Spinal cord (tissue), 10 donors: ENCODE results near the gene TAS2R19. TPM values are rescaled to one million over a fixed set of nuclear protein-coding genes. Genes with fewer than 3 reads are reported as not detected.
"Not testable (repeated sequence)": the region's sequence is repeated elsewhere in the genome, so short reads cannot be mapped to it uniquely, and the experiment has no call there.

Experiments
- DNase-seq, 6 donors: peaks; one replicate each; pipeline versions ENCODE4 v3.0.0 to v3.0.0-alpha.2; 2013 to 2015; ENCODE audit warnings: low spot score in 6 of 6, low read depth in 4 of 6
- H3K27ac ChIP-seq: one replicate; pipeline ENCODE4 v1.5.1; 2013; ENCODE audit warnings: low read depth, low read length, control low read depth
- H3K27me3 ChIP-seq: one replicate; pipeline ENCODE4 v1.6.1; 2013; ENCODE audit warnings: low read length; ENCODE audit not compliant: control insufficient read depth, insufficient read depth
- H3K36me3 ChIP-seq: one replicate; pipeline ENCODE4 v1.6.1; 2013; ENCODE audit warnings: low read length; ENCODE audit not compliant: control insufficient read depth, insufficient read depth
- H3K4me1 ChIP-seq: one replicate; pipeline ENCODE4 v1.6.1; 2013; ENCODE audit warnings: low read length; ENCODE audit not compliant: control insufficient read depth, insufficient read depth
- H3K4me3 ChIP-seq: one replicate; pipeline ENCODE4 v1.5.1; 2013; ENCODE audit warnings: low read depth, low read length, control low read depth
- H3K9me3 ChIP-seq: one replicate; pipeline ENCODE4 v1.6.1; 2013; ENCODE audit warnings: low read length; ENCODE audit not compliant: control insufficient read depth, insufficient read depth
- WGBS: methylation state at CpG from one replicate; pipeline ENCODE4 v1.1.5; 2013; ENCODE audit warnings: missing lambda C conversion rate; ENCODE audit not compliant: insufficient coverage; 5-methylcytosine and 5-hydroxymethylcytosine counted together
- polyA plus RNA-seq, 2 donors: library from polyadenylated mRNA; unstranded; fragments of 120-200 nt; gene quantifications; one replicate each; pipeline ENCODE4 v1.2.1, GENCODE V29; 2013; ENCODE audit not compliant: insufficient read length in 2 of 2
- total RNA-seq, 2 donors: library from RNA; depleted of rRNA in 1 of 2; stranded (reverse); fragments of 120-200 nt in 1 of 2; fragments of >200 nt in 1 of 2; gene quantifications; one replicate each; pipeline versions ENCODE4 v1.2.3 to v1.2.4, GENCODE V29; 2013 to 2014
- donor health status: healthy.

TAS2R19 gene
- total and polyA plus RNA-seq, 4 donors = 1.4 to 15.9 (median 4.3) TPM

DNA sequence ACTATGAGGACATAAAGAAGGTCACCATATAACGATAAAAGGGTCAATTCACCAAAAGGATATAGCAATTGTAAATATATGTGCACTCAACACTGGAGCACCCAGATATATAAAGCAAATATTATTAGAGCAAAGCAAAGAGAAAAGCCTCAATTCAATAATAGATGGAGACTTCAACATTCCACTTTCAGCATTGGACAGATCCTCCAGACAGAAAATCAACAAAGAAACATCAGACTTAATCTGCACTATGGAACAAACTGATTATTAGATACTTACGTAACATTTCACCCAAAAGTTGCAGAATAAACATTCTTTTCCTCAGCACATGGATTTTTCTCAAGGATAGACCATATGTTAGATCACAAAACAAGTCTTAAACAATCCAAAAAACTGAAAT is 18.9 kb upstream of the TAS2R19 start:
- not testable (repeated sequence) for H3K4me1 ChIP-seq, H3K9me3 ChIP-seq, H3K36me3 ChIP-seq, H3K27me3 ChIP-seq, H3K4me3 ChIP-seq, H3K27ac ChIP-seq, DNase-seq
- 100% methylated on average over 1 of the region's 2 CpGs for WGBS

DNA sequence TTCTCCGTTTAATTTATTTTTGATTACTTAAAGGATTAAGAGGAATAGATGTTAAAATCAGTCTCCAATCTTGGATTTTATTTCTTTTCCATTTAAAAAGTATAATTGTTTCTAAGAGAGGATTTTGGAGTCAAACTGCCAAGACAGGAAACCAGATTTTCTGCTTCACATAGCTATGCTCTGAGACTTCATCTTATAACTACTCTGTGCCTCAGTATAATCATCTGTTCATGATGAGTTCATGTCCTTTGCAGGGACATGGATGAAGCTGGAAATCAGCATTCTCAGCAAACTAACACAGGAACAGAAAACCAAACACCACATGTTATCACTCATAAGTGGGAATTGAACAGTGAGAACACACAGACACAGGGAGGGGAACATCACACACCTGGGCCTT is 17.7 kb upstream of the TAS2R19 start:
- H3K4me3 ChIP-seq = no peak overlapping the region
- no peak for DNase-seq
- no peaks in the 10 kb centered on the region for H3K4me1 ChIP-seq
- no peak overlapping the region for H3K27ac ChIP-seq
- no CpG with 5 or more reads among the region's 1 CpG for WGBS
- no peaks in the 10 kb centered on the region for H3K36me3 ChIP-seq
- H3K27me3 ChIP-seq = no peaks in the 10 kb centered on the region
- H3K9me3 ChIP-seq = no peaks in the 10 kb centered on the region

- H3K4me1 ChIP-seq = no peaks in the 10 kb centered on the region
- H3K27ac ChIP-seq = no peak overlapping the region
- DNase-seq = no peak
- no CpG with 5 or more reads among the region's 3 CpGs for WGBS
- no peaks in the 10 kb centered on the region for H3K9me3 ChIP-seq
- no peaks in the 10 kb centered on the region for H3K36me3 ChIP-seq
- H3K4me3 ChIP-seq = no peak overlapping the region
- no peaks in the 10 kb centered on the region for H3K27me3 ChIP-seq
These were observed 16.8 kb upstream of the TAS2R19 start for GRCh38 chr12:11039171-11039570.

GRCh38 chr12:11033959-11034358 is 11.5 kb upstream of the TAS2R19 start:
- H3K36me3 ChIP-seq, H3K4me3 ChIP-seq, H3K9me3 ChIP-seq, H3K27me3 ChIP-seq, H3K4me1 ChIP-seq, H3K27ac ChIP-seq, DNase-seq: not testable (repeated sequence)
- WGBS = no CpG with 5 or more reads among the region's 3 CpGs

DNA sequence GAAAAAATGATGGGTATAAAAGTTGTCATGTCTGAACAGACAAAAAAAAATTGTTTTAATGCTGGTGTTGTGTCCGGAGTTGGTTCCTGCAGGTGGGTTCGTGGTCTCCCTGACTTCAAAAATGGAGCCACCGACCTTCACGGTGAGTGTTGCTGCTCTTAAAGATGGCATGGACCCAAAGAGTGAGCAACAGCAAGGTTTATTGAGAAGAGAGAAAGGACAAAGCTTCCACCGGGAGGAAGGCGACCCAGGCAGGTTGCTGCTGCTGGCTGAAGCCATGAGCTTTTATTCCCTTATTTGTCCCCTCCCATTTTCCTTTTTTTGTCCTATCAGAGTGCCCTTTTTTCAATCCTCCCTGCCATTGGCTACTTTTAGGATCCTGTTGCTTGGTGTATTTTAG is 8.9 kb upstream of the TAS2R19 start, which contains the start of gene TAS2R31:
TSS of gene TAS2R31 (minus strand) at position 101 of the 400 bp plus-strand sequence. CDS start at position 29, 72 bp downstream.
- DNase-seq = no peak
- Histone ChIP-seq H3K4me1 (no peaks in the 10 kb centered on the region), H3K4me3 (no peak within 1 kb of the TSS), H3K27me3 (no peaks in the 10 kb centered on the region), H3K27ac (no peak within 1 kb of the TSS), H3K36me3 (peaks cover 3% of the 10 kb centered on the region), H3K9me3 (no peaks in the 10 kb centered on the region)
- 95% methylated on average over 4 of the region's 6 CpGs for WGBS

- 95% methylated on average over 4 of the region's 6 CpGs for WGBS
These were observed 3.7 kb upstream of the TAS2R19 start for GRCh38 chr12:11026118-11026517.

GRCh38 chr12:11023387-11023786 is 967 bp upstream of the TAS2R19 start:
- H3K27ac ChIP-seq = no peak overlapping the region
- DNase-seq = no peak
- H3K4me3 ChIP-seq = no peak overlapping the region
- no peaks in the 10 kb centered on the region for H3K27me3 ChIP-seq
- H3K36me3 ChIP-seq = peaks cover 3% of the 10 kb centered on the region
- H3K9me3 ChIP-seq = peaks cover 2% of the 10 kb centered on the region
- whole genome bisulfite sequencing = no CpG with 5 or more reads among the region's 2 CpGs
- H3K4me1 ChIP-seq = no peaks in the 10 kb centered on the region

More at GRCh38 chr12:11026118-11026517, 3.7 kb upstream of the TAS2R19 start:
- Histone ChIP-seq H3K27ac (no peak overlapping the region), H3K36me3 (peaks cover 3% of the 10 kb centered on the region), H3K4me1 (no peaks in the 10 kb centered on the region), H3K4me3 (no peak overlapping the region), H3K27me3 (no peaks in the 10 kb centered on the region), H3K9me3 (peaks cover 2% of the 10 kb centered on the region)
- no peak for DNase-seq

DNA sequence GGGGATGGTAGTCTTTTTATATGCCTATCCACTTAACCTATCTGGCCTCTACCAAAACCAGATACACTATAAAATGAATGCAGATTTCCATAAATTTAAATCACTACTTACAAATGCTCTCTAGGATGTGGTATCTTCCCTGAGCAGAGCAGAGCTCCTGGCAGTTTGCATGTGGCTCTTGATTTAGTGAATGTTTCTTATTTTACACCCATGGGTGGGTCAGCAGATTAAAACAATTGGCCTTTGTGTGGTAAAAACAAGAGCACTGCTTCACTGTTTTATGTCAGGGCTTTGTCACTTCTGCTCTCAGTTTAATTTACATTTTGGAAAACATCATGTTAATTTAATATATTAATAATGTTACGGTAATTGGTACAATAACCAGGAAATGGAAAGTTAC is 5.5 kb downstream of the TAS2R19 start:
- H3K9me3 ChIP-seq = no peaks in the 10 kb centered on the region
- WGBS = no CpG with 5 or more reads among the region's 1 CpG
- no peak for DNase-seq
- no peak overlapping the region for H3K4me3 ChIP-seq
- H3K27me3 ChIP-seq = no peaks in the 10 kb centered on the region
- no peak overlapping the region for H3K27ac ChIP-seq
- H3K36me3 ChIP-seq = no peaks in the 10 kb centered on the region
- H3K4me1 ChIP-seq = no peaks in the 10 kb centered on the region

DNA sequence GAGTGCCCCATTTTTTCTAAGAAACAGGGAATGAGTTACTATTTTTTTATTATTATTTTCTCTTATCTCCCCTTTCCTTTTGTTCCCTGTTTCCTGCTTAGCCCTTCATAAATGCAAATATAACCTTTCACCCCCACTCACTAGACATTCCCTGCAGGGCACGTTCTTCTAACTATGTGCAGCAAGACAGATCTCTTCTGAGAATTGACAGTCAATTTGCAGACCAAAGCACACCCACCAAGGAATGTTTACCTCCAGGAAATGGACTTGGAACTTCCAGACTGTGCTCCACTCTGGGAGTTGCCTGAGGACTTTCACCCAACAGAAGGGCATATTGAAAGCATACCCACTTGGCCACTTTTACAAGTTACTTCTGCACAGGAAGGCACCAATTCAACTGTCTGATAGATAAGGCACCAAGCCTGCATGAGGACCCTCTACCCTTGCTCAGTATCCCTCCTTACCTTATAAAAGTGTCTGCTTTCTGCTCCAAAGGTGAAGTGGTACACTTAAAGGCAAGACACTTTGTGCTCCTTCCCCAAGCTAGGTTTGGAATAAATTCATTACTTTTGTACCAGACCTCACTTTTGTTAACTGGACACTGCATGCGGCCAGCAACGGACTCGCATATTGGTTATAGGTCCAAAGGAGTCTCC is 6.5 kb downstream of the TAS2R19 start:
- 92% methylated on average over 4 of the region's 4 CpGs for WGBS
- no peaks in the 10 kb centered on the region for H3K27me3 ChIP-seq
- no peak overlapping the region for H3K27ac ChIP-seq

DNA sequence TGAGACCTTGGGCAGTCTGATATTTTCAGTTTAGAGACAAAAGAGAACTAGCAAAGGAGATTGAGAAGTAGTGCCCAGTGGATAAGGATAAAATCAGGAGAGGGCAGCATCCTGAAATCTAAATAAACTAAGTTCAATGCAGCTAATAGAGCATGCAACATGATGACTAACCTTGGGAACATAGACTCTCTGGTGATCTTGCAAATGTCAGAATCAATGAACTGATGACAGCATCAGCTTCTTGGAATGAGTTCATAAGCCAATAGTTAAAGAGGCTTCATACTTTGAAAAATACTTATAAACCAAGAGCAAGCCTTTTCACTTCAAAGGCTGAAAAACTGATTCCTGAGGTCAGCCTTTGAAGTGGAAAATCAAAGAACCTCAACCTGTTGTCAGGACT is 8.2 kb downstream of the TAS2R19 start:
- H3K36me3 ChIP-seq = no peaks in the 10 kb centered on the region
- no peak overlapping the region for H3K4me3 ChIP-seq
- DNase-seq = no peak
- no peaks in the 10 kb centered on the region for H3K4me1 ChIP-seq
- no peaks in the 10 kb centered on the region for H3K9me3 ChIP-seq
- H3K27ac ChIP-seq = no peak overlapping the region
- H3K27me3 ChIP-seq = no peaks in the 10 kb centered on the region

More for the DNA sequence above, 6.5 kb downstream of the TAS2R19 start:
- DNase-seq = no peak
- Histone ChIP-seq H3K4me1 (no peaks in the 10 kb centered on the region), H3K4me3 (no peak overlapping the region), H3K36me3 (no peaks in the 10 kb centered on the region), H3K9me3 (no peaks in the 10 kb centered on the region)
